GM12872 (cell line): ENCODE data around the gene CLEC10A.

ENCODE experiments used
- CTCF ChIP-seq: IDR thresholded peaks from 3 replicates; pipeline ENCODE4 v1.5.1; 2011; ENCODE audit warnings: low read depth, mild to moderate bottlenecking, low read length, moderate library complexity; ENCODE audit not compliant: insufficient read depth

Gene CLEC10A

GRCh38 chr17:7110617-7111306 lies 30.7 kb upstream of the CLEC10A start:
- no peak for TF ChIP-seq CTCF

- no peak for TF ChIP-seq CTCF
Measured at GRCh38 chr17:7109461-7110322, 29.6 kb upstream of the CLEC10A start.

GRCh38 chr17:7108981-7109380 lies 28.9 kb upstream of the CLEC10A start:
- no peak for TF ChIP-seq CTCF

- TF ChIP-seq CTCF: no peak
Measured at GRCh38 chr17:7108560-7108925, 28.5 kb upstream of the CLEC10A start.

- TF ChIP-seq CTCF: no peak
Measured at GRCh38 chr17:7107795-7108559, 27.9 kb upstream of the CLEC10A start.

- no peak for TF ChIP-seq CTCF
Measured at GRCh38 chr17:7107012-7107754, 27.1 kb upstream of the CLEC10A start.
